GM21423 (cell line): ENCODE results near the gene ALDH1A3.

ENCODE experiments used
- ATAC-seq: cut with Tn5 transposase; IDR thresholded peaks from one replicate; pipeline ENCODE4 v1.9.1; 2021; ENCODE audit warnings: mild to moderate bottlenecking, moderate library complexity; ENCODE audit not compliant: unreplicated experiment

Gene ALDH1A3

GRCh38 chr15:100947760-100948429 is 68.3 kb downstream of the ALDH1A3 start:
- no peak for ATAC-seq

GRCh38 chr15:100948430-100948762 is 68.8 kb downstream of the ALDH1A3 start:
- no peak for ATAC-seq

GRCh38 chr15:100949691-100950090 is 70.1 kb downstream of the ALDH1A3 start:
- ATAC-seq = no peak

- no peak for ATAC-seq
Measured at GRCh38 chr15:100951965-100952364, 72.3 kb downstream of the ALDH1A3 start.

GRCh38 chr15:100952566-100952965 is 72.9 kb downstream of the ALDH1A3 start:
- ATAC-seq = no peak

- no peak for ATAC-seq
Measured at GRCh38 chr15:100958326-100959065, 78.9 kb downstream of the ALDH1A3 start.

- ATAC-seq = no peak
Measured at GRCh38 chr15:100959066-100960050, 79.7 kb downstream of the ALDH1A3 start.
